ENCODE data around the gene ZXDC. TPM values are rescaled to one million over a fixed set of nuclear protein-coding genes. Genes with fewer than 3 reads are reported as not detected.

ZXDC gene
- total and polyA plus RNA-seq, 9 of the 15 experiments (the other 6 are each of a cell fraction or from before 2014, with no cell fraction given), result 0.59 to 13.4 (median 7.3) TPM

DNA sequence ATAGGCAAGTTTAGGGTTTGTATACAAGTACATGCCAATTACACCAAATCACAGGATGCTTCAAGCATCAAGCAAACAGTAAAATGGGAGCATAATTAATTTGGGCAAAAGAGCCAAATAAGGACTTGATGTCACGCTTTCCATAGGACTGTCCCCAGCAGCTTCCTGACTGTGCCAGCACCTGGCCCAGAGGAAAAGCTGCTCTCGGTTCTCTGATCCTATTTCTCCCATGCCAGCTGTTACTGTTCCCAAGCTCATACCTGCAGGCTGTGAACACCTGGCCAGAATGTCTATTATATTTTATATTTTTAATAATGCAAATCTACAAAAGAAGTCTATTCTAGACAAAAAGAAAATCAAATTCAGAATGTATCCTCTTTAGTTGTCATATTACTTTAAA lies 12.2 kb downstream of the ZXDC start:
- intact Hi-C loops (cut with micrococcal nuclease) (no loop called here), in situ Hi-C loops (cut with MboI) (no loop called here)
- Histone ChIP-seq H3K9me1 (ENCODE audit: control insufficient read depth, insufficient read depth, low read length) (no peaks in the 10 kb centered on the region), H3K36me3 (ENCODE audit: control insufficient read depth, insufficient read depth, low read length) (peaks cover 89% of the 10 kb centered on the region; the same call in 2 of the 3 replicates), H3K27me3 (ENCODE audit: control insufficient read depth in 2 of 2, insufficient read depth in 2 of 2, low read length in 2 of 2) (no peaks in the 10 kb centered on the region), H4K20me1 (replicated peaks; ENCODE audit: control insufficient read depth, insufficient read depth, low read length) (no peaks in the 10 kb centered on the region), H3K4me1 (replicated peaks in 1 of 2; ENCODE audit: control insufficient read depth in 2 of 2, insufficient read depth in 2 of 2, low read length in 2 of 2) (no peaks in the 10 kb centered on the region), H3K4me2 (ENCODE audit: insufficient read depth, low read length) (no peak overlapping the region), H3K27ac (ENCODE audit: extremely low read depth, low read depth, low read length) (no peak overlapping the region), H2AFZ (ENCODE audit: low read depth, low read length) (no peak overlapping the region), H3K4me3 (no peak overlapping the region), H3K9ac (ENCODE audit: insufficient read depth in 1 of 2, low read depth in 2 of 2, low read length in 2 of 2) (no peak overlapping the region), H3K9me3 (replicated peaks; ENCODE audit: control insufficient read depth, insufficient read depth, low read depth, low read length) (no peaks in the 10 kb centered on the region), H3K79me2 (ENCODE audit: control insufficient read depth, insufficient read depth, low read length) (no peaks in the 10 kb centered on the region; the same call in 2 of the 3 replicates)
- WGBS (ENCODE audit: insufficient coverage, low coverage, missing lambda C conversion rate), result 90% methylated on average over 2 of the region's 2 CpGs
- ATAC-seq, result no peak
- BruUV-seq (replicated peaks), result no TSS peak
- POLR2A ChIA-PET, result interaction anchor here (1.0 kb wide), 1 partner anchor 10 kb away, joined by 6 read pairs; no protein-coding TSS in a partner anchor
- CTCF ChIA-PET (ENCODE audit: low intra/inter-chr PET ratio), result no interaction called here
- no peak for FAIRE-seq
- DNase-seq (ENCODE audit: extremely low read depth in 1 of 4, low spot score in 3 of 4), result no peak
- TF ChIP-seq RNF2 (IDR thresholded peaks at IDR 0.05), result no peak
- no peak for TF ChIP-seq E2F4 (CRISPR knock-in tag; IDR thresholded peaks at IDR 0.05; ENCODE audit: low read depth)
- no peak for TF ChIP-seq ZNF77 (CRISPR knock-in tag; IDR thresholded peaks at IDR 0.05)
- no peak for TF ChIP-seq TAF1 (IDR thresholded peaks at IDR 0.05; ENCODE audit: control insufficient read depth, extremely low read depth, insufficient read depth, low read length, severe bottlenecking)
- TF ChIP-seq, protein P1, sequence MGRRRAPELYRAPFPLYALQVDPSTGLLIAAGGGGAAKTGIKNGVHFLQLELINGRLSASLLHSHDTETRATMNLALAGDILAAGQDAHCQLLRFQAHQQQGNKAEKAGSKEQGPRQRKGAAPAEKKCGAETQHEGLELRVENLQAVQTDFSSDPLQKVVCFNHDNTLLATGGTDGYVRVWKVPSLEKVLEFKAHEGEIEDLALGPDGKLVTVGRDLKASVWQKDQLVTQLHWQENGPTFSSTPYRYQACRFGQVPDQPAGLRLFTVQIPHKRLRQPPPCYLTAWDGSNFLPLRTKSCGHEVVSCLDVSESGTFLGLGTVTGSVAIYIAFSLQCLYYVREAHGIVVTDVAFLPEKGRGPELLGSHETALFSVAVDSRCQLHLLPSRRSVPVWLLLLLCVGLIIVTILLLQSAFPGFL (CRISPR knock-in tag; IDR thresholded peaks at IDR 0.05), result no peak
- no peak for TF ChIP-seq FOXK1 (CRISPR knock-in tag; IDR thresholded peaks at IDR 0.05; ENCODE audit: borderline replicate concordance)
- no peak for TF ChIP-seq HOXB6 (CRISPR knock-in tag; IDR thresholded peaks at IDR 0.05; ENCODE audit: borderline replicate concordance)
- TF ChIP-seq ZBTB11 (CRISPR knock-in tag; IDR thresholded peaks at IDR 0.05), result no peak
- TF ChIP-seq CEBPG (CRISPR knock-in tag; IDR thresholded peaks at IDR 0.05), result no peak
- no peak for TF ChIP-seq CEBPG (tag; conservative IDR thresholded peaks at IDR 0.05 in 1 of 2, IDR thresholded peaks at IDR 0.05 in 1 of 2)
- no peak for TF ChIP-seq SNRNP70 (optimal IDR thresholded peaks at IDR 0.05; ENCODE audit: low read depth, low read length)
- no peak for TF ChIP-seq TEAD4 (IDR thresholded peaks at IDR 0.05; ENCODE audit: low read length)
- no peak for TF ChIP-seq TEAD4 (CRISPR knock-in tag; IDR thresholded peaks at IDR 0.05; ENCODE audit: borderline replicate concordance)
- no peak for TF ChIP-seq ZKSCAN1 (IDR thresholded peaks at IDR 0.05; ENCODE audit: low read depth, low read length)
- TF ChIP-seq UBTF (IDR thresholded peaks at IDR 0.05; ENCODE audit: borderline replicate concordance in 1 of 2, low read depth in 2 of 2, low read length in 2 of 2), result no peak
